Small intestine (tissue), 7 donors: ENCODE measurements around the gene ARHGAP22. TPM values are rescaled to one million over a fixed set of nuclear protein-coding genes. Genes with fewer than 3 reads are reported as not detected.

Experiments
- DNase-seq, 2 donors: peaks; one replicate each; pipeline versions ENCODE4 v3.0.0 to v3.0.0-alpha.2; 2013
- FAIRE-seq: peaks from 2 replicates; lab custom pipeline; 2012; peaks lifted over from hg19 to GRCh38; lab: Jason Lieb, UNC
- H3K27ac ChIP-seq, 3 donors: one replicate each; pipeline ENCODE4 v1.5.1; 2013; ENCODE audit warnings: low read length in 2 of 3, mild to moderate bottlenecking in 2 of 3, control low read depth in 1 of 3, inconsistent platforms in 1 of 3, low read depth in 1 of 3, moderate library complexity in 1 of 3
- H3K27me3 ChIP-seq, 3 donors: one replicate each; pipeline ENCODE4 v1.6.1; 2013; ENCODE audit warnings: low read length in 3 of 3, inconsistent platforms in 1 of 3; ENCODE audit not compliant: control insufficient read depth in 3 of 3, insufficient read depth in 3 of 3
- H3K36me3 ChIP-seq, 3 donors: one replicate each; pipeline ENCODE4 v1.6.1; 2013; ENCODE audit warnings: low read length in 3 of 3, inconsistent platforms in 1 of 3, low read depth in 1 of 3, mild to moderate bottlenecking in 1 of 3, moderate library complexity in 1 of 3; ENCODE audit not compliant: control insufficient read depth in 3 of 3, insufficient read depth in 2 of 3
- H3K4me1 ChIP-seq, 3 donors: one replicate each; pipeline ENCODE4 v1.6.1; 2013; ENCODE audit warnings: low read length in 2 of 3, inconsistent platforms in 1 of 3, low read depth in 1 of 3, mild to moderate bottlenecking in 1 of 3, moderate library complexity in 1 of 3; ENCODE audit not compliant: control insufficient read depth in 3 of 3, insufficient read depth in 2 of 3
- H3K4me3 ChIP-seq, 3 donors: one replicate each; pipeline ENCODE4 v1.5.1; 2013; ENCODE audit warnings: low read length in 3 of 3, control low read depth in 1 of 3, inconsistent platforms in 1 of 3, low read depth in 1 of 3, mild to moderate bottlenecking in 1 of 3, moderate library complexity in 1 of 3
- H3K9me3 ChIP-seq, 2 donors: one replicate each; pipeline ENCODE4 v1.6.1; 2013; ENCODE audit warnings: low read depth in 1 of 2, low read length in 1 of 2; ENCODE audit not compliant: control insufficient read depth in 2 of 2, insufficient read depth in 1 of 2
- WGBS, 3 donors: extraction: QIAGEN DNeasy Blood & Tissue Kit; methylation state at CpG; one replicate each; pipeline ENCODE4 v1.1.7; 2013; 5-methylcytosine and 5-hydroxymethylcytosine counted together
- polyA plus RNA-seq, 4 donors: library from polyadenylated mRNA; stranded (reverse) in 3 of 4; unstranded in 1 of 4; fragments of 200-250 nt in 3 of 4; fragments of 120-200 nt in 1 of 4; gene quantifications; one replicate each; pipeline versions ENCODE4 v1.2.1 to v1.2.3, GENCODE V29; 2013
- donor health status: healthy with polysubstance abuse.
- donor health status: control.
- donor health status: control.
- donor health status: Bipolar disorder and iron deficiency.
- donor health status: healthy.

The ARHGAP22 gene
- polyA plus RNA-seq, 4 donors = 0.54 to 1.4 (median 1.3) TPM; not detected in 1

DNA sequence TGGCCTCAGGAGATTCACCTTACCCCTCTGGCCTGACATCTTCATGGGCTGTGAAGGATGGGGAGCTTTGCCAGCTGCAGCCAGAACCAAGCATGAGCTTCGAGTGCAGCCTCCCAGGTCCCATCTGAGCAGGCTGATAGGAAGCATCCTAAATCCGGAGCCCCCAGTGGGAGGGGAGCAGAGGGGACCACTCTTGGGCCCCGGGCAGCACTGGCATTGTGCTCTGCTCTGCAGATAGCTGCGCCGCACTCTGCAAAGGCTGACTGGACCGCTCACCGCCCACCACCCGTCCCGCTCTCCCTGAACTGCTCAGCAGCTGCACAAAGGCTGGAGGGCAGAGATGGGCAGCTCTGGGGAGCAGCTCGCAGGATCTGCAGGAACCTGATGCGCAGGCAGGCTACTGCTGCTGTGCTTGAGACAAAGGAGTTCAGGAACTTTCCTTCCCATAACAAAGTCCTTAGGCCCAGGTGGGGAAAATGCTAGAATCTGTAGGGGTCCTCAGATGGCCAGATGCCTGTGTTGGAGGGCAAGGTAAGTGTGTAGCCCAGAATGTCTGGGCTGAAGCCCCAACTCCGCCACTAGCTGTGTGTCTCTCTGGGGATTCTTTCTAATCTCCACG is 51.8 kb downstream of the ARHGAP22 start:
- no peaks in the 10 kb centered on the region for H3K4me1 ChIP-seq
- no peak overlapping the region for H3K4me3 ChIP-seq
- DNase-seq = no peak
- H3K9me3 ChIP-seq = no peaks in the 10 kb centered on the region
- no peak for FAIRE-seq
- H3K27me3 ChIP-seq = no peaks in the 10 kb centered on the region
- no peaks in the 10 kb centered on the region for H3K36me3 ChIP-seq
- H3K27ac ChIP-seq = no peak overlapping the region
- WGBS, 3 donors = 88 to 92% (median 88%) methylated on average over 13 of the region's 13 CpGs

- H3K4me3 ChIP-seq = no peak overlapping the region
- FAIRE-seq (no peak), DNase-seq (peak; percentile 2 to 31)
These were observed 52.8 kb downstream of the ARHGAP22 start for GRCh38 chr10:48551861-48552591.

DNA sequence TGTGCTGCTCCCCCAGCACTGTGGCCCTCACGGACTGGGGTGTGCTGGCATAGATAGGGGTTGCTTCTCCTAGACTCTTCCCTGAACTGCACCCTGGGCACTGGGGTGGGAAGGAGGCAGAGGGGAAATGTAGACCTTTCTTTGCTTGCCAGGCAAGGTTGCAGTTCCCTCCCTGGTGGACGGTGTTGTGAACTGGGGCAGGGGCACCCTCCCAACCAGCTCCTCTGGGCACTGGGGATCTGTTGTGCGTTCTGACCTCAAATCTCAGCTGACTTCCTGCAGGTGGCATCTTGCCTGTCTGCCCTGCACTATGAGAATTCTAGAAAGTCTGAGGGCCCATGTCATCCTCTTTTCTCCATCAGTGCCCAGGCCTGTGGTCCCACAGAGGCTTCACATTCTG is 53.9 kb downstream of the ARHGAP22 start:
- Histone ChIP-seq H3K27ac (no peak overlapping the region), H3K4me1 (no peaks in the 10 kb centered on the region), H3K27me3 (no peaks in the 10 kb centered on the region), H3K36me3 (no peaks in the 10 kb centered on the region), H3K4me3 (no peak overlapping the region), H3K9me3 (no peaks in the 10 kb centered on the region)
- DNase-seq = no peak
- no peak for FAIRE-seq
- WGBS, 3 donors = 44 to 59% (median 58%) methylated on average over 3 of the region's 3 CpGs

More at GRCh38 chr10:48551861-48552591, 52.8 kb downstream of the ARHGAP22 start:
- no peak overlapping the region for H3K27ac ChIP-seq
- no peaks in the 10 kb centered on the region for H3K27me3 ChIP-seq
- no peaks in the 10 kb centered on the region for H3K9me3 ChIP-seq
- H3K4me1 ChIP-seq = no peaks in the 10 kb centered on the region
- H3K36me3 ChIP-seq = no peaks in the 10 kb centered on the region
- 49 to 55% (median 52%) methylated on average over 7 of the region's 7 CpGs for WGBS, 3 donors

DNA sequence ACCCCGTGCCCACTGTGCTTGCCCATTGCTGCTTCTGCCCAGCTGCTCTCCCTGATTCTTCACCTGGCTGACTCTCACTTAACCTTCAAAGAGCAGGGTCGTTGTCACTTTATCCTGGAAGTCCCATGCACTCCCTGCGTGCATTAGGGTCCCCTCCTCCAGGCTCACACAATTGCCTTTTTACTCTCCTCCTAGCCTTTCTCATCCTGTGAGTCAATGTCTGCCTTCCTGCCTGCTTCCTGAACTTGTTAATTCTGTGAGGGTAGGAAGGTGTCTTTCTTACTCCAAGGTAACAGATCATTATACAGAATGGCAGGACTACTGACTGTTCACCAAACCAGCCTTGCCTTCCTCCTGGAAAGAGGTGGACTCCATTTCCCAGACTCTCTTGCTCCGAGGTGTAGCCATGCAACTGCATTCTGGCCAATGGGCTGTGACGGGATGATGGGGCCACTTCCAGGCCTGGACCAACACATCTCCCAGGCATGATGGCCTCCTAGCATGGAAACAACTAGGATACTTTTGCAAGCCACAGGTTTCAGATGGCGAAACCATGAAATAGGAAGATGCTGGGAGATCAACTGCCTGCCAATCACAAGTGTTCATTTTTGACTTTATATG is 54.7 kb downstream of the ARHGAP22 start:
- Histone ChIP-seq H3K36me3 (no peaks in the 10 kb centered on the region), H3K9me3 (no peaks in the 10 kb centered on the region), H3K27ac (no peak overlapping the region), H3K27me3 (no peaks in the 10 kb centered on the region), H3K4me1 (no peaks in the 10 kb centered on the region), H3K4me3 (no peak overlapping the region)
- WGBS, 3 donors = 81 to 84% (median 83%) methylated on average over 6 of the region's 6 CpGs
- FAIRE-seq (no peak), DNase-seq (no peak)

GRCh38 chr10:48549236-48549635 is 55.6 kb downstream of the ARHGAP22 start:
- DNase-seq (no peak), FAIRE-seq (no peak)
- Histone ChIP-seq H3K4me3 (no peak overlapping the region), H3K4me1 (no peaks in the 10 kb centered on the region), H3K36me3 (no peaks in the 10 kb centered on the region), H3K27me3 (no peaks in the 10 kb centered on the region), H3K27ac (no peak overlapping the region), H3K9me3 (no peaks in the 10 kb centered on the region)
- WGBS, 3 donors = 53 to 72% (median 58%) methylated on average over 3 of the region's 3 CpGs

DNA sequence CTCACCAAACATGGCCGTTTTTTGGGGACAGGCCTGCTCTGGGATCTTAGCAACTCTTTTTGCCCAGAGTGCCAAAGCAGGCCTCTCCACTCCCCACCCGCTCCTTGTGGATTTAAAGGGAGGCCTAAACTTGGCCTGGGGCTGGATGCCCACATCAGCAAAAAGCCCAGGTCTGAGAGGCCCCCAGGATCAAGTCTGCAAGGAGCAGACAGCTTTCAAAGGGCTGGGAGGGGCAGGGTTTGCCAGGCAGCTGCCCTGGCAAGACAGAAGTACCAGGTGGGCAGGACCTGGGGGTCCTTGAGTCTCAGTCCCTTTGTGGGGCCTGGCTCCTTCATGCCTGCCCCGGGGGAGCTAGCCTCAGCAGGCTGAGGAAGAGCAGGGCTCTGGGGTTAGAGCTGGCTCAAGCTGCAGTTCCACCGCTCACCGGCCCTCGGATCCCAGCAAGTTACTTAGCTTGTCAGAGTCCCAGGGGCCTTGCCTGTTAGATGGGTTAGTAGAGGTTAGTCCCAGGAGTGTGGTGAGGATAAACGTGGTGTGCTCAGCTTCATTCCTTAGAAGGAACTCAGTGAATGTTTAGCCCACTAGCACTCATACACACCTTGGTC is 56.2 kb downstream of the ARHGAP22 start:
- Histone ChIP-seq H3K36me3 (no peaks in the 10 kb centered on the region), H3K4me3 (no peak overlapping the region), H3K27me3 (no peaks in the 10 kb centered on the region), H3K27ac (no peak overlapping the region), H3K9me3 (no peaks in the 10 kb centered on the region), H3K4me1 (no peaks in the 10 kb centered on the region)
- DNase-seq (no peak), FAIRE-seq (no peak)
- 76 to 77% (median 77%) methylated on average over 7 of the region's 7 CpGs for WGBS, 3 donors

DNA sequence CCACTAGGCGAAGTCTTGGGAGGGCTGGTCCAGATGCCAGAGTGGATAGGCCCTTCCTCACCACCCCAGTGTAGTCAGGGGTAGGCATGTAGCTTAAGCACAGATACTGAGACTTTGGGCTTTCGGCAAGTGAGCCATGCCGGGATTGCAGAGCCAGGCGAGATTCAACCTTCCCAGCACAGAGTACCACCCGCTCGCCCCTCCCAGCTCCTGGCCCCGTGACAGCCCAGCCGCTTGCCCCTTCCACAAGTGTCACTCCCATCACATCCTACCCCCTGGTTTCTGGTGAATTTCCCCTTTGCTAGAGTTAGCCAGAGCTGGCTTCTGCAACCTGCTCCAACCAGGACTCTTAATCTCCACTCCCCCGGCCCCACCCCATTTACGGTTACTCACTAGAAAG is 56.9 kb downstream of the ARHGAP22 start:
- 75 to 80% (median 77%) methylated on average over 10 of the region's 10 CpGs for WGBS, 3 donors

DNA sequence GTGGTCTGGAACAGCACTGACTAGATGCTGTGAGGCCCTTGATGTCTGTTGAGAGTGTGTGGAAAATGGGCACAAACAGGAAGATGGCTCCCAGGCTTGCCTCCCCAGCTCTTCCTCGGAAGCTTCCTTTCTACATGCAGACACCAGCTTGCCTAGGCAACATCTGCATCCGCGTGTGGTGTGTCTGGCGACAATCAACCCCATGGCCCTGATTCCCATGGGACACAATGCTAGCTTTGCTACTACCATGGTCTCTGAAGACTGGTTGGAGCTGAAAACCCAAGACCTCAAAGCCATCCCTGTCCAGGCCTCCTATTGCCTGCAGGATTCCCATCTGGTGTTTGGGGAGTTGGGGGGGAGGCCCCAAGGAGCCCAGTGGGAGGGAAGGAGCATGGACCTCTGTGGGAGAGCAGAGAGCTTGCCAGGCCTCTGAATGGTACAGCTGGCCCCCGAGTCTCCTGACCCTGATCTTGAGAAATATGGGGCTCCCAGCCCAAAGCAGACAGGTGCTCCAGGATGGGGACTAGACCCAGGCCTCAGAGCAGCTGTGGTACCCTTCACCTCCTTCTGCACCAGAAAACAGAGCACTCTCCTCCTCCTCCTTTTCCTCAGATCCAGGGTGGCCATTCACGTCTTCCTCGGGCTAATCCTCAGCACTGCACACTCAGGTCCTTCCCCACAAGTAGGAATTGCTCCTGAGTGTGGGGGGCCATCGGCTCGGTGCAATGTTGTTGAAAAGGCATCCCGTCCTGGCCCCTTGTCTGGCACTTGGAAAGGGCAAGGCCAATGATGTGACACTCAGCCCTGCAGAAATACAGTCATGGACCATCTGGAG is 57.6 kb downstream of the ARHGAP22 start:
- DNase-seq (no peak), FAIRE-seq (no peak)
- H3K4me3 ChIP-seq = no peak overlapping the region
- H3K36me3 ChIP-seq = no peaks in the 10 kb centered on the region
- no peaks in the 10 kb centered on the region for H3K4me1 ChIP-seq
- no peak overlapping the region for H3K27ac ChIP-seq
- H3K27me3 ChIP-seq = no peaks in the 10 kb centered on the region
- H3K9me3 ChIP-seq = no peaks in the 10 kb centered on the region
- WGBS, 3 donors = 78 to 84% (median 83%) methylated on average over 10 of the region's 10 CpGs

More for the DNA sequence above, 56.9 kb downstream of the ARHGAP22 start:
- no peak for FAIRE-seq
- Histone ChIP-seq H3K27ac (no peak overlapping the region), H3K9me3 (no peaks in the 10 kb centered on the region), H3K4me3 (no peak overlapping the region), H3K27me3 (no peaks in the 10 kb centered on the region), H3K4me1 (no peaks in the 10 kb centered on the region), H3K36me3 (no peaks in the 10 kb centered on the region)
- DNase-seq = no peak
